Epithelial cell of esophagus (primary cell): ENCODE results near the gene HIF3A.

Experiments
- DNase-seq: peaks from one replicate; pipeline ENCODE4 v3.0.0; 2010; ENCODE audit warnings: low read depth
- H3K4me3 ChIP-seq: 2 replicates; pipeline ENCODE4 v1.5.1; 2011; ENCODE audit warnings: mild to moderate bottlenecking, low read length, control low read depth
- TF ChIP-seq, protein P1 (sequence below): IDR thresholded peaks from 2 replicates; pipeline ENCODE4 v1.5.1; 2011; ENCODE audit warnings: low read depth, mild to moderate bottlenecking, low read length, control low read depth, inconsistent platforms; ENCODE audit not compliant: insufficient read depth; ENCODE audit errors: missing control alignments

Gene HIF3A

DNA sequence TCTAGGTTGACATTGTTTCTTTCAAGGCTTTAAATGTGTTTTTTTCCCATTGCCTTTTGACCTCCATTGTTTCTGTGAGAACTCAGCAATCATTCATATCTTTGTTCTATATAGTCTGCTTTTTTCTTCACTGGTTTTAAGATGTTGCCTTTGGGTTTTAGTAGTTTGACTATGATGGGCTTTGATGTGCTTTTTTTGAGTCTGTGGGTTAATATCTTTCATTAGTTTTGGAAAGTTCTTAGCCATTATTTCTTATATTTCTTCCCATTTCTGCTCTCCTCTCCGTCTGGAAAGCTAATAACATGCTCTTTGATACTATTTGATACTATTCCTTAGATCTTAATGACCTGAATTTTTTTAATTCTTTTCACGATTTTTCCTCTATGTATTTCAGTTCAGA lies 83.8 kb downstream of the HIF3A start:
- DNase-seq: no peak
- TF ChIP-seq, protein P1, sequence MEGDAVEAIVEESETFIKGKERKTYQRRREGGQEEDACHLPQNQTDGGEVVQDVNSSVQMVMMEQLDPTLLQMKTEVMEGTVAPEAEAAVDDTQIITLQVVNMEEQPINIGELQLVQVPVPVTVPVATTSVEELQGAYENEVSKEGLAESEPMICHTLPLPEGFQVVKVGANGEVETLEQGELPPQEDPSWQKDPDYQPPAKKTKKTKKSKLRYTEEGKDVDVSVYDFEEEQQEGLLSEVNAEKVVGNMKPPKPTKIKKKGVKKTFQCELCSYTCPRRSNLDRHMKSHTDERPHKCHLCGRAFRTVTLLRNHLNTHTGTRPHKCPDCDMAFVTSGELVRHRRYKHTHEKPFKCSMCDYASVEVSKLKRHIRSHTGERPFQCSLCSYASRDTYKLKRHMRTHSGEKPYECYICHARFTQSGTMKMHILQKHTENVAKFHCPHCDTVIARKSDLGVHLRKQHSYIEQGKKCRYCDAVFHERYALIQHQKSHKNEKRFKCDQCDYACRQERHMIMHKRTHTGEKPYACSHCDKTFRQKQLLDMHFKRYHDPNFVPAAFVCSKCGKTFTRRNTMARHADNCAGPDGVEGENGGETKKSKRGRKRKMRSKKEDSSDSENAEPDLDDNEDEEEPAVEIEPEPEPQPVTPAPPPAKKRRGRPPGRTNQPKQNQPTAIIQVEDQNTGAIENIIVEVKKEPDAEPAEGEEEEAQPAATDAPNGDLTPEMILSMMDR: no peak
- no peak overlapping the region for H3K4me3 ChIP-seq

GRCh38 chr19:46381346-46381745 lies 84.5 kb downstream of the HIF3A start:
- H3K4me3 ChIP-seq: no peak overlapping the region
- DNase-seq: no peak
- TF ChIP-seq, protein P1: no peak

DNA sequence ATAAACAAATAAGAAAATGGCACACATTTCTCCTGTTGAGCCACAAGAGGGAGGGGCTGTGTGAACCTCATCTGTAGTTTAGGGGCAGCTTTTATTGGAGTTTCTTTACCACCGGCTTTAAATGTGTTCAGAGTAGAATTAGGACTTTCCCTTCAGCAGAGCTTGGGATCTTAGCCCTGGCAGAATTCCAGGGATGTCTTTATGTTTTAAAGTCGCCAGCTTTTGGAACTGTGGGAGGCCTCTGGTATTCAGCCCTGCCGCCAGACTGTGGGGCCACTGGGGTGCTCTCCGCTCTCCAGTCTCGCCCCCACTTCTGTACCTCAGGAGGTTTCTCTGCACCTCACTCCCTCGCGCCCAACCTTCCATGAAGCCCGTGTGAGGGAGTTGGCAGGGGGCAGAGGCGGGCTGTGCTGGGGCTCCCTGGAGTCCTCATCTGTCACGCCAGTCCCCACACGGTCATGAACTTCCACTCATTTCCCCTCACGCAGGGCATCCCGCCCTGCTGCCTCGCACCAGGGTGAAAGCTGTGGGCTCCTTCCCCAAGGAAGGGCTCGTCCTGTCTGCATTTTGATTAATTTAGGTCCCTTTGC lies 85.0 kb downstream of the HIF3A start:
- H3K4me3 ChIP-seq: no peak overlapping the region
- TF ChIP-seq, protein P1: no peak
- no peak for DNase-seq

- TF ChIP-seq, protein P1: no peak
- DNase-seq: no peak
- H3K4me3 ChIP-seq: no peak overlapping the region
These were observed 86.5 kb downstream of the HIF3A start for GRCh38 chr19:46383171-46383815.

- H3K4me3 ChIP-seq: no peak overlapping the region
- TF ChIP-seq, protein P1: no peak
- DNase-seq: no peak
These were observed 87.0 kb downstream of the HIF3A start for GRCh38 chr19:46383846-46384245.

DNA sequence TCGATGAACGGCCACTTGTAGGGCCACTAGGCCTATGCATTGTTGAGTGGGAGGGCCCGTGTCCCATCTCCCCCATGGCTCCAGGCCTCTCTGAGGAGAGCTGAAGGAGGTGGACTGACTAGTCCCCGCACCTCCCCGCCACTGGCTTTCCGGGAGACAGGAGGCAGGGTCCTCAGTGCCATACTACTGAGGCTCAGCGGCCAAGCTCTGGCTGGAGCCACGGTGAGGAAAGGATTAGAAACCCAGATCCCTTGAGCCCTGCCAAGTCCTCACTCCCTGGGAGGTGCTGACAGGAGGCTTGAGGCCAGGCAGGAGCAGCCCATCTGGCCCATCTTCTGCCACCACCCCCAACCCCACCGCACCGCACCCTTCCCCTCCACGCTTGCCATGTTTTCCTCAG lies 87.6 kb downstream of the HIF3A start:
- TF ChIP-seq, protein P1: no peak
- H3K4me3 ChIP-seq: no peak overlapping the region
- no peak for DNase-seq

DNA sequence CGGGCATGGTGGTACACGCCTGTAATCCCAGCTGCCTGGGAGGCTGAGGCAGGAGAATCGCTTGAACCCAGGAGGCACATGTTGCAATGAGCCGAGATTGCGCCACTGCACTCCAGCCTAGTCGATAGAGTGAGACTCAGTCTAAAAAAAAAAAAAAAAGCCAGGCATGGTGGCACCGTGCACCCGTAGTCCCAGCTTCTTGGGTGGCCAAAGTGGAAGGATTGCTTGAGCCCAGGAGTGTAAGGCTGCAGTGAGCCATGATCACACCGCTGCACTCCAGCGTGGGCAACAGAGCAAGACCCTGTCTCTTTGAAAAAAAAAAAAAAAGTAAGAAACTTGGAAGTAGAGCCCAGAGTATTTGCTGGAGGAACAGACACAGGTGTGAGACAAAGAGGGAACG lies 88.8 kb downstream of the HIF3A start:
- TF ChIP-seq, protein P1: no peak
- DNase-seq: no peak
- no peak overlapping the region for H3K4me3 ChIP-seq
